HL-60 (cell line): ENCODE results near the gene SALL1.

Experiments used
- CTCF ChIP-seq: IDR thresholded peaks from one replicate; pipeline ENCODE4 v1.5.1; 2011; ENCODE audit warnings: low read length, control low read depth, inconsistent platforms; ENCODE audit not compliant: insufficient read depth
- GABPA ChIP-seq: IDR thresholded peaks from 2 replicates; pipeline ENCODE4 v1.6.1; 2012; ENCODE audit warnings: low read depth
- POLR2AphosphoS5 ChIP-seq: IDR thresholded peaks from 2 replicates; pipeline ENCODE4 v1.6.1; 2012; ENCODE audit warnings: low read depth
- REST ChIP-seq: IDR thresholded peaks from 2 replicates; pipeline ENCODE4 v1.6.1; 2012; ENCODE audit warnings: low read depth; ENCODE audit not compliant: insufficient replicate concordance

GRCh38 chr16:51129105-51129504 lies 22.0 kb downstream of the SALL1 start:
- TF ChIP-seq CTCF (no peak), POLR2AphosphoS5 (no peak), GABPA (no peak), REST (no peak)
